Neural progenitor cell (in vitro differentiated cells): ENCODE measurements around the gene XAF1. TPM values are rescaled to one million over a fixed set of nuclear protein-coding genes. Genes with fewer than 3 reads are reported as not detected.
A peak's percentile ranks its signal among the peaks of the same experiment; 100 is the strongest.

Experiments
- DNase-seq: peaks from one replicate; pipeline ENCODE4 v3.0.0-alpha.2; 2016; ENCODE audit warnings: low spot score
- H2AFZ ChIP-seq: fragments of 200-600 bp; sonication (generic); replicated peaks from 2 replicates; pipeline ENCODE4 v1.6.1; 2016; ENCODE audit warnings: antibody characterized with exemption
- H3F3A ChIP-seq: fragments of 200-600 bp; sonication (generic); 2 replicates; pipeline ENCODE4 v1.6.1; 2016; ENCODE audit warnings: antibody characterized with exemption, low read depth
- H3K27ac ChIP-seq: fragments of 200-600 bp; sonication (generic); 2 replicates; pipeline ENCODE4 v1.5.1; 2016; ENCODE audit warnings: mild to moderate bottlenecking
- H3K27me3 ChIP-seq: fragments of 200-600 bp; sonication (generic); 2 replicates; pipeline ENCODE4 v1.6.1; 2016; ENCODE audit warnings: mild to moderate bottlenecking, moderate library complexity
- H3K36me3 ChIP-seq: fragments of 200-600 bp; sonication (generic); 2 replicates; pipeline ENCODE4 v1.5.1; 2016
- H3K4me1 ChIP-seq: fragments of 200-600 bp; sonication (generic); 2 replicates; pipeline ENCODE4 v1.6.1; 2016; ENCODE audit warnings: mixed run types
- H3K4me2 ChIP-seq: fragments of 200-600 bp; sonication (generic); 2 replicates; pipeline ENCODE4 v1.6.1; 2016
- H3K4me3 ChIP-seq: fragments of 200-600 bp; sonication (generic); 2 replicates; pipeline ENCODE4 v1.5.1; 2016
- H3K79me2 ChIP-seq: fragments of 200-600 bp; sonication (generic); 2 replicates; pipeline ENCODE4 v1.6.1; 2016; ENCODE audit warnings: low read depth
- H3K9ac ChIP-seq: fragments of 200-600 bp; sonication (generic); 2 replicates; pipeline ENCODE4 v1.6.1; 2016
- H3K9me3 ChIP-seq: fragments of 200-600 bp; sonication (generic); 2 replicates; pipeline ENCODE4 v1.5.1; 2016; ENCODE audit warnings: low read depth
- H4K20me1 ChIP-seq: fragments of 200-600 bp; sonication (generic); 2 replicates; pipeline ENCODE4 v1.6.1; 2016; ENCODE audit warnings: low read depth
- H3K27ac Mint-ChIP-seq: 3 replicates; pipeline ENCODE4 v1.8.0; 2021; ENCODE audit warnings: mixed read lengths
- H3K27me3 Mint-ChIP-seq: 2 replicates; pipeline ENCODE4 v1.8.0; 2022; ENCODE audit warnings: low read depth, mild to moderate bottlenecking, inconsistent platforms, moderate library complexity, mixed read lengths; ENCODE audit not compliant: insufficient read depth
- H3K36me3 Mint-ChIP-seq: 3 replicates; pipeline ENCODE4 v1.8.0; 2021; ENCODE audit warnings: mixed read lengths
- H3K4me1 Mint-ChIP-seq: 3 replicates; pipeline ENCODE4 v1.8.0; 2021; ENCODE audit warnings: mixed read lengths
- H3K4me3 Mint-ChIP-seq: 3 replicates; pipeline ENCODE4 v1.8.0; 2021; ENCODE audit warnings: mild to moderate bottlenecking, moderate library complexity, mixed read lengths
- H3K9me3 Mint-ChIP-seq: 3 replicates; pipeline ENCODE4 v1.8.0; 2020; ENCODE audit warnings: mixed read lengths
- CTCF ChIP-seq: fragments of 200-600 bp; sonication (generic); IDR thresholded peaks from 2 replicates; pipeline ENCODE4 v1.5.1; 2017; ENCODE audit warnings: antibody characterized with exemption, mild to moderate bottlenecking
- EZH2 ChIP-seq: fragments of 200-600 bp; sonication (generic); IDR thresholded peaks from 2 replicates; pipeline ENCODE4 v1.6.1; 2017; ENCODE audit warnings: antibody characterized with exemption, mild to moderate bottlenecking, moderate library complexity
- EZH2phosphoT487 ChIP-seq: fragments of 200-600 bp; sonication (generic); IDR thresholded peaks from 2 replicates; pipeline ENCODE4 v1.6.1; 2017; ENCODE audit warnings: antibody characterized with exemption
- total RNA-seq: library from RNA; depleted of rRNA; stranded (reverse); fragments of >200 nt; gene quantifications from 2 replicates; pipeline ENCODE4 v1.2.3, GENCODE V29; 2015; ENCODE audit warnings: low replicate concordance

Gene XAF1
- not detected in 2 replicates for total RNA-seq

GRCh38 chr17:6755731-6756184, at the start of gene XAF1:
Gene XAF1 (plus strand): TSS chr17:6756046. CDS start chr17:6756079, 33 bp downstream.
- H3K9me3 Mint-ChIP-seq: no peaks in the 10 kb centered on the region
- no peaks in the 10 kb centered on the region for H3K79me2 ChIP-seq
- H3K27ac Mint-ChIP-seq: peak within 1 kb of the TSS; percentile 55
- peaks cover 20% of the 10 kb centered on the region for H3K4me1 ChIP-seq
- H3K4me3 Mint-ChIP-seq: no peak within 1 kb of the TSS
- TF ChIP-seq EZH2phosphoT487 (no peak), CTCF (no peak), EZH2 (no peak)
- H3K36me3 Mint-ChIP-seq: no peaks in the 10 kb centered on the region
- peaks cover 11% of the 10 kb centered on the region for H3K27me3 Mint-ChIP-seq
- H4K20me1 ChIP-seq: no peaks in the 10 kb centered on the region
- no peaks in the 10 kb centered on the region for H3K27me3 ChIP-seq
- no peak within 1 kb of the TSS for H3K27ac ChIP-seq
- H3K9me3 ChIP-seq: no peaks in the 10 kb centered on the region
- peaks cover 8% of the 10 kb centered on the region for H3F3A ChIP-seq
- H3K4me3 ChIP-seq: no peak within 1 kb of the TSS
- DNase-seq: no peak
- peak within 1 kb of the TSS; percentile 17 for H2AFZ ChIP-seq
- no peak within 1 kb of the TSS for H3K9ac ChIP-seq
- no peak within 1 kb of the TSS for H3K4me2 ChIP-seq
- no peaks in the 10 kb centered on the region for H3K36me3 ChIP-seq
- H3K4me1 Mint-ChIP-seq: peaks cover 27% of the 10 kb centered on the region

GRCh38 chr17:6706499-6706898, 49.3 kb upstream of the XAF1 start:
- TF ChIP-seq EZH2phosphoT487 (no peak), CTCF (no peak), EZH2 (no peak)
- Histone ChIP-seq H2AFZ (no peak overlapping the region), H3K79me2 (no peaks in the 10 kb centered on the region), H3K4me1 (no peaks in the 10 kb centered on the region), H3F3A (no peaks in the 10 kb centered on the region), H3K9ac (no peak overlapping the region), H3K27ac (no peak overlapping the region), H3K4me2 (no peak overlapping the region), H4K20me1 (no peaks in the 10 kb centered on the region), H3K4me3 (no peak overlapping the region), H3K9me3 (no peaks in the 10 kb centered on the region), H3K36me3 (no peaks in the 10 kb centered on the region), H3K27me3 (peaks cover 2% of the 10 kb centered on the region)
- no peak overlapping the region for H3K27ac Mint-ChIP-seq
- H3K9me3 Mint-ChIP-seq: no peaks in the 10 kb centered on the region
- no peak overlapping the region for H3K4me3 Mint-ChIP-seq
- peaks cover 5% of the 10 kb centered on the region for H3K4me1 Mint-ChIP-seq
- DNase-seq: no peak
- H3K27me3 Mint-ChIP-seq: peaks cover 14% of the 10 kb centered on the region
- no peaks in the 10 kb centered on the region for H3K36me3 Mint-ChIP-seq

DNA sequence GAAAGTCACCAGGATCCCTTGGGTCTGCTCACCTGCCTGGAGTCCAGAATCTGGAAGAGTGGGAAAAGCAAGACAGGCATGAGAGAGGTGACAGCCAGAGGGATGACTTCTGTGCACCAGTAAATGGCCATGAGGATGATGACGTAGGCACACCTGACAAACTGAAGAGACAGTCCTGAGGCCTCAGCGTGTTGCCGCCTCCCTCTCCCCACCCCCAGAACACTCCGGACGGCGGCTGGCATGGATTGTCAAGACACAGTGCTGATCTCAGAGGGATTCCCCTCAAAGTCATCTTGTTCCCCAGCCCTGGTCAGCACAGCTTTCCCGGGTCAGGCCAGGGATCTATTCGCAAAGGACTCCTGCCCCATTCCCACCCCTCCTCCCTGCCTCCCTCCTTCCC, 48.9 kb upstream of the XAF1 start:
- no peaks in the 10 kb centered on the region for H3K79me2 ChIP-seq
- H3K4me1 Mint-ChIP-seq: peaks cover 6% of the 10 kb centered on the region
- H3K9me3 ChIP-seq: no peaks in the 10 kb centered on the region
- H3K36me3 ChIP-seq: no peaks in the 10 kb centered on the region
- peaks cover 2% of the 10 kb centered on the region for H3F3A ChIP-seq
- no peak overlapping the region for H3K4me2 ChIP-seq
- H3K27me3 Mint-ChIP-seq: peaks cover 14% of the 10 kb centered on the region
- H3K36me3 Mint-ChIP-seq: no peaks in the 10 kb centered on the region
- H3K9me3 Mint-ChIP-seq: no peaks in the 10 kb centered on the region
- H3K9ac ChIP-seq: no peak overlapping the region
- no peak overlapping the region for H2AFZ ChIP-seq
- H3K4me3 Mint-ChIP-seq: no peak overlapping the region
- no peak overlapping the region for H3K27ac ChIP-seq
- H3K27ac Mint-ChIP-seq: no peak overlapping the region
- no peaks in the 10 kb centered on the region for H4K20me1 ChIP-seq
- no peak overlapping the region for H3K4me3 ChIP-seq
- peaks cover 7% of the 10 kb centered on the region for H3K27me3 ChIP-seq
- no peak for DNase-seq
- TF ChIP-seq CTCF: no peak
- no peak for TF ChIP-seq EZH2
- no peak for TF ChIP-seq EZH2phosphoT487
- H3K4me1 ChIP-seq: peaks cover under 1% of the 10 kb centered on the region
